Esophagus muscularis mucosa (tissue), 3 donors: ENCODE results near the gene RNF213.

Experiments used
- POLR2A ChIP-seq: fragments of 450-650 bp; IDR thresholded peaks from one replicate; pipeline ENCODE4 v1.6.1; 2017; ENCODE audit warnings: antibody characterized with exemption, moderate library complexity, mild to moderate bottlenecking, low read depth
- POLR2AphosphoS5 ChIP-seq, 2 donors: sonication (generic); formaldehyde crosslinking; IDR thresholded peaks; one replicate each; pipeline ENCODE4 v1.6.1; 2017; ENCODE audit warnings: antibody characterized with exemption in 2 of 2
- TF ChIP-seq, protein P1 (sequence below), 3 experiments: fragments of 200-600 bp in 2 of 3; fragments of 450-650 bp in 1 of 3; sonication (generic) in 2 of 3; IDR thresholded peaks; one replicate each; pipeline ENCODE4 v1.5.1; 2017 to 2019; ENCODE audit warnings: antibody characterized with exemption in 3 of 3, mild to moderate bottlenecking in 2 of 3, moderate library complexity in 1 of 3

- TF ChIP-seq, protein P1, sequence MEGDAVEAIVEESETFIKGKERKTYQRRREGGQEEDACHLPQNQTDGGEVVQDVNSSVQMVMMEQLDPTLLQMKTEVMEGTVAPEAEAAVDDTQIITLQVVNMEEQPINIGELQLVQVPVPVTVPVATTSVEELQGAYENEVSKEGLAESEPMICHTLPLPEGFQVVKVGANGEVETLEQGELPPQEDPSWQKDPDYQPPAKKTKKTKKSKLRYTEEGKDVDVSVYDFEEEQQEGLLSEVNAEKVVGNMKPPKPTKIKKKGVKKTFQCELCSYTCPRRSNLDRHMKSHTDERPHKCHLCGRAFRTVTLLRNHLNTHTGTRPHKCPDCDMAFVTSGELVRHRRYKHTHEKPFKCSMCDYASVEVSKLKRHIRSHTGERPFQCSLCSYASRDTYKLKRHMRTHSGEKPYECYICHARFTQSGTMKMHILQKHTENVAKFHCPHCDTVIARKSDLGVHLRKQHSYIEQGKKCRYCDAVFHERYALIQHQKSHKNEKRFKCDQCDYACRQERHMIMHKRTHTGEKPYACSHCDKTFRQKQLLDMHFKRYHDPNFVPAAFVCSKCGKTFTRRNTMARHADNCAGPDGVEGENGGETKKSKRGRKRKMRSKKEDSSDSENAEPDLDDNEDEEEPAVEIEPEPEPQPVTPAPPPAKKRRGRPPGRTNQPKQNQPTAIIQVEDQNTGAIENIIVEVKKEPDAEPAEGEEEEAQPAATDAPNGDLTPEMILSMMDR (IDR thresholded peaks at IDR 0.05): no peak
- TF ChIP-seq POLR2A: no peak
- TF ChIP-seq POLR2AphosphoS5 (IDR thresholded peaks at IDR 0.05): no peak
Observed at GRCh38 chr17:80295559-80295958, 34.9 kb downstream of the RNF213 start.
